ENCODE results near the gene SMARCA1. TPM values are rescaled to one million over a fixed set of nuclear protein-coding genes. Genes with fewer than 3 reads are reported as not detected.

SMARCA1 gene
- total and polyA plus RNA-seq, 8 donors = 7.9 to 89.8 (median 29.4) TPM

GRCh38 chrX:129404670-129405008, 118.7 kb downstream of the SMARCA1 start:
- intact Hi-C loops (cut with DNase I; ENCODE audit: low total_unique reads) = no loop called here
- DNase-seq = no peak
- no peak for TF ChIP-seq POLR2A (IDR thresholded peaks at IDR 0.05)
- TF ChIP-seq POLR2AphosphoS5 (IDR thresholded peaks at IDR 0.05) = no peak
- no peak for TF ChIP-seq EP300 (IDR thresholded peaks at IDR 0.05)
- TF ChIP-seq CTCF (IDR thresholded peaks at IDR 0.05) = no peak
- peaks cover 0 to 5% (median 0%) of the 10 kb centered on the region in 4 donors for H3K9me3 ChIP-seq
- H3K27ac ChIP-seq = no peak overlapping the region
- H3K36me3 ChIP-seq = no peaks in the 10 kb centered on the region
- WGBS, 5 donors = 18 to 56% (median 47%) methylated on average over 2 of the region's 2 CpGs
- no peaks in the 10 kb centered on the region for H3K4me1 ChIP-seq
- H3K4me3 ChIP-seq = no peak overlapping the region
- no peaks in the 10 kb centered on the region for H3K27me3 ChIP-seq

- peaks cover 0 to 5% (median 0%) of the 10 kb centered on the region in 4 donors for H3K9me3 ChIP-seq
- WGBS, 5 donors = 22 to 44% (median 30%) methylated on average over 2 of the region's 2 CpGs
- no peaks in the 10 kb centered on the region for H3K36me3 ChIP-seq
- TF ChIP-seq CTCF (IDR thresholded peaks at IDR 0.05) (no peak), POLR2A (IDR thresholded peaks at IDR 0.05) (no peak), EP300 (IDR thresholded peaks at IDR 0.05) (no peak), POLR2AphosphoS5 (IDR thresholded peaks at IDR 0.05) (no peak)
- H3K4me1 ChIP-seq = no peaks in the 10 kb centered on the region
- no peak for DNase-seq
- H3K4me3 ChIP-seq = no peak overlapping the region
- H3K27ac ChIP-seq = no peak overlapping the region
- intact Hi-C loops (cut with DNase I; ENCODE audit: low total_unique reads) = no loop called here
- no peaks in the 10 kb centered on the region for H3K27me3 ChIP-seq
Observed at GRCh38 chrX:129403974-129404669, 119.2 kb downstream of the SMARCA1 start.

Small RNA genes within 50 kb of the gene (small RNA-seq; reads per million reads assigned to genes)
- gene RF01169 = 0 reads per million in 4 donors
- 6.8 to 20.0 (median 9.1) reads per million in 4 donors for gene RNA5SP513
- gene RPS26P56 = 0 reads per million in 4 donors

Other genes starting within 250 kb of the SMARCA1 start
- gene OCRL, start 16.8 kb upstream of the SMARCA1 start, total RNA-seq = 10 to 100 TPM; 17.9 to 36.2 (median 23.6) TPM
- gene OCRL, start 16.8 kb upstream of the SMARCA1 start, polyA plus RNA-seq = 1 to 10 TPM; 7.9 to 8.4 (median 8.2) TPM
- gene APLN, start 131.5 kb upstream of the SMARCA1 start, total RNA-seq = under 1 TPM in 2 of 5 donors, not detected in 3; 0.18 to 0.45 TPM
- 1 to 10 TPM in 1 of 3 donors, under 1 TPM in 1, not detected in 1; 0.30 to 1.1 TPM for gene APLN, start 131.5 kb upstream of the SMARCA1 start, polyA plus RNA-seq
- gene XPNPEP2, start 215.5 kb upstream of the SMARCA1 start, total RNA-seq = 10 to 100 TPM in 1 of 5 donors, 1 to 10 TPM in 3, under 1 TPM in 1; 0.72 to 16.3 (median 2.2) TPM
- gene XPNPEP2, start 215.5 kb upstream of the SMARCA1 start, polyA plus RNA-seq = 1 to 10 TPM in 1 of 3 donors, under 1 TPM in 2; 0.33 to 1.2 (median 0.92) TPM

Data from stomach (tissue), 9 donors.